ENCODE results near the gene ARHGAP44. TPM values are rescaled to one million over a fixed set of nuclear protein-coding genes. Genes with fewer than 3 reads are reported as not detected.

ARHGAP44 gene
- polyA plus RNA-seq (ENCODE audit: insufficient read length in 12 of 12), result 10 to 100 TPM in 1 of 12 donors, 1 to 10 TPM in 10, not detected in 1; 3.6 to 10.7 (median 5.1) TPM
- long read RNA-seq, donor 1, full-length matches to known transcripts, result 4 of 4 reads
- long read RNA-seq, donor 1, partial matches to known transcripts, result 0 of 4 reads
- long read RNA-seq, donor 1, other reads (novel, unspliced or antisense), result 0 of 4 reads
- long read RNA-seq, donor 2, result 0 reads
- long read RNA-seq, donor 3, full-length matches to known transcripts, result 1 of 1 reads
- long read RNA-seq, donor 3, partial matches to known transcripts, result 0 of 1 reads
- long read RNA-seq, donor 3, other reads (novel, unspliced or antisense), result 0 of 1 reads
- long read RNA-seq, donor 4, result 0 reads
- long read RNA-seq, donor 5, full-length matches to known transcripts, result 1 of 1 reads
- long read RNA-seq, donor 5, partial matches to known transcripts, result 0 of 1 reads
- long read RNA-seq, donor 5, other reads (novel, unspliced or antisense), result 0 of 1 reads
- long read RNA-seq, donor 6, full-length matches to known transcripts, result 1 of 1 reads
- long read RNA-seq, donor 6, partial matches to known transcripts, result 0 of 1 reads
- long read RNA-seq, donor 6, other reads (novel, unspliced or antisense), result 0 of 1 reads
- long read RNA-seq, donor 7, full-length matches to known transcripts, result 1 of 1 reads
- long read RNA-seq, donor 7, partial matches to known transcripts, result 0 of 1 reads
- long read RNA-seq, donor 7, other reads (novel, unspliced or antisense), result 0 of 1 reads
- long read RNA-seq, donor 8, full-length matches to known transcripts, result 1 of 1 reads
- long read RNA-seq, donor 8, partial matches to known transcripts, result 0 of 1 reads
- long read RNA-seq, donor 8, other reads (novel, unspliced or antisense), result 0 of 1 reads
- long read RNA-seq, donor 9, full-length matches to known transcripts, result 2 of 2 reads
- long read RNA-seq, donor 9, partial matches to known transcripts, result 0 of 2 reads
- long read RNA-seq, donor 9, other reads (novel, unspliced or antisense), result 0 of 2 reads
- long read RNA-seq, donor 10, full-length matches to known transcripts, result 2 of 2 reads
- long read RNA-seq, donor 10, partial matches to known transcripts, result 0 of 2 reads
- long read RNA-seq, donor 10, other reads (novel, unspliced or antisense), result 0 of 2 reads
- long read RNA-seq, donor 11, partial matches to known transcripts, result 5 of 5 reads
- long read RNA-seq, donor 11, other reads (novel, unspliced or antisense), result 0 of 5 reads

DNA sequence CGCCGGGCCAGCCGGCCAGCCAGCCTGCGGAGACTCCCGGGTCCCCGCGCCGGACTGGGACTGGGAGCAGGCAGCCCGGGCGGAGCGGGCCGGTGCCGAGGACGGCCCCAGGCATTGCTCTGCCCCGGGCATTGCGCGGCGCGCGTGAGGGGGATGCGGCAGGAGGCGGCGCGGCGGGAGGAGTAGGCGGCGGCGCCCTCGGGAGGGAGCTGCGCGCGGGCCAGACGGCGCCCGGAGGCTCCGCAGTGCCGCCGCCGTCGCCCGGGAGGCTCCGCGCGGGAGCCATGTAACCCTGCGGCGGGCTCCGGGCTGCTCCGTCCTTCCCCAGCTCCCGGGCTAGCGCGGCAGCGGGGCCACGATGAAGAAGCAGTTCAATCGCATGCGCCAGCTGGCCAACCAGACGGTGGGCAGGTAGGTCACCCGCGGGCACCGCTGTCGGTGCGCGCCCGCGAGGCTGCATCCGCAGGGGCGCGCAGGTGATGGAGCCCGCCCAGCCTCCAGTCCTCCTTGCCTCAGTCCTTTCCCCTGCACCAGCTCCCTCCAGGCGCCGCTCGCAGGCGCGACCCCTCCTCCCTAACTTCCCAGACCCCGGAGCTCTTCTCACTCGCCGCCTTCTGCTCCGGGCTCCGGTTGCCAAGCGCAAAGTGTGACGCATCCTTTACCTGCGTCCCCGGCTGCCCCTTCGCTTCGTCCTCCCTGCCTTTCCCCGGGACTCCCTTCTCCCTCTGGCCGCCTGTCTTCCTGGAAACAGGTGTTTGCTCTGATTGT lies at the start of gene ARHGAP44:
Gene ARHGAP44 (plus strand): TSS at position 18 of the 768 bp plus-strand sequence. CDS start 341 bp downstream, at position 359.
- DNase-seq, result peak; percentile 12

- DNase-seq, result no peak
These were observed 49.8 kb upstream of the ARHGAP44 start for GRCh38 chr17:12739500-12739899.

DNA sequence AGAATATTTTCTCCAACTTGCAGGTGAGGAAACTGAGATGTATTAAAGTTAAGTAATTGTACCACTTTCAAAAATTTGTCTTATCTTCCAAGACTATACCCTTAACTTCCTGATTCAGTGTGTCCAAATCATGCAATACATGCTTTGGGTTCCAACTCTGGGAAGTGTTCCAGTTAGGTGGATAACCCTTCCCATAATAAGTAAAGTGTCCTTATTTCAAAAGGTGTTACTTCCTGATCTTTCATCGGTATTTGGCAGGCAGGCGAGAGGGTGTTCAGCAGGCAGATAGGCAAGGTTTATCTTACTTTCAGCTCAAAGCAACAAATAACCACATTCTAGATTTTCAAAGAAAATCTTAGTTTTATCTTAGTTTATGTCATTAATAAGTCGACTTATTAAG lies 46.3 kb upstream of the ARHGAP44 start:
- DNase-seq, result no peak

DNA sequence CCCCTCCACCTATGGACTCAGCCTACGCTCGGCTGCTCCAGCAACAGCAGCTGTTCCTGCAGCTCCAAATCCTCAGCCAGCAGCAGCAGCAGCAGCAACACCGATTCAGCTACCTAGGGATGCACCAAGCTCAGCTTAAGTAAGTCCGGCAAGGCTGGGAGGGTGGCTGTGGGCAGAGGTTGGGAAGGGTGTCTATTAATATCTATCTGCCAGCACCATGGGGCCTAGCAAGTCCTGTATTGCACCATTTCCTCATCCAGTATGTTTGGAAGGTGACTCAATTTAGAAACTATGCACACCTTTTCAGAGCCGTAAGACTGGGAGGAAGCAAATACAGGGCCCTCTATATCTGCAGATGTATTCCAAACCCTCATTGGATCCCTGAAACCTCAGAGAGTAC lies 45.0 kb upstream of the ARHGAP44 start:
- no peak for DNase-seq

GRCh38 chr17:12744786-12745185 lies 44.5 kb upstream of the ARHGAP44 start:
- DNase-seq, result no peak

DNA sequence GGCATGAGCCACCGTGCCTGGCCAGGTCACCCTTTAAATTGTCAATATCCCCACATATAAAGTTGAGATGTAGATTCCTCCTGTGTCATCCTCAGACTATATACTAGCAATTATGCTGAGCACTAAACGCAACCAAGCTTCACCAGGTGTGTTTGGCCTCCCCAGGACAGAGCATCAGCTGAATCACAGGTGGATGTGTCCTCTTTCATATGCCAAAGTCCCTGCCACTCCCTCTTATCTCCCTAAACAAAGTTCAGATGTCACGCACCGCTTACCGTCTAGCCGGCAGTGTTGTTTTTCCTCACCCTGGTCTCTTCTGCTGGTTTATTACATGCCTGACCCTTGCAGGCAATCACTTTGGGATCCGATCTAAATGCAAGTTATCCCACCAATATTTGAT lies 43.8 kb upstream of the ARHGAP44 start:
- no peak for DNase-seq

GRCh38 chr17:12756786-12757185 lies 32.5 kb upstream of the ARHGAP44 start:
- DNase-seq, result no peak

- no peak for DNase-seq
These were observed 30.2 kb upstream of the ARHGAP44 start for GRCh38 chr17:12759090-12759489.

GRCh38 chr17:12765548-12765947 lies 23.8 kb upstream of the ARHGAP44 start:
- no peak for DNase-seq

DNA sequence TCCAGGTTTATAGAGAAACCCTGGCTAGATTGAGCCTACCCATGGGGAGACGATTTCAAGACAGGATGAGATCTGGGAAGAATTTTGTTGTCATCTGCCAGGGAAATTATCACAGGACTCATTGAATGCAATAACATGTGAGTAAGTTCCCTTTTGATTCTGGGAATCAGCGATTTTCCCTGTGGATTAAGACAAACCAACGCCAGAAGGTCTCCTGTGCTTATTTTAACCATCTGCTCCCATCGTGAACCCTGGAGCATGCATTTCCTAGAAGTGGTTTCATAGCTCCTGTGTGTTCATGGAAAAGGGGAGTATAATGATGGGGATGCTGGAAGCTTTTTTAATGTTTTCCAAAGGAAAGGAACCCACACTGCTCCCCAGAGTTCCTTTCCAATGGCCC lies 21.0 kb upstream of the ARHGAP44 start:
- no peak for DNase-seq

- no peak for DNase-seq
These were observed 19.3 kb upstream of the ARHGAP44 start for GRCh38 chr17:12769981-12770380.

GRCh38 chr17:12773153-12773552 lies 16.1 kb upstream of the ARHGAP44 start:
- no peak for DNase-seq

- peak; percentile 54 for DNase-seq
These were observed 220 bp upstream of the ARHGAP44 start for GRCh38 chr17:12789075-12789480.

- no peak for DNase-seq
These were observed 1.2 kb downstream of the ARHGAP44 start for GRCh38 chr17:12790249-12791106.

GRCh38 chr17:12794919-12795532 lies 5.7 kb downstream of the ARHGAP44 start:
- no peak for DNase-seq

DNA sequence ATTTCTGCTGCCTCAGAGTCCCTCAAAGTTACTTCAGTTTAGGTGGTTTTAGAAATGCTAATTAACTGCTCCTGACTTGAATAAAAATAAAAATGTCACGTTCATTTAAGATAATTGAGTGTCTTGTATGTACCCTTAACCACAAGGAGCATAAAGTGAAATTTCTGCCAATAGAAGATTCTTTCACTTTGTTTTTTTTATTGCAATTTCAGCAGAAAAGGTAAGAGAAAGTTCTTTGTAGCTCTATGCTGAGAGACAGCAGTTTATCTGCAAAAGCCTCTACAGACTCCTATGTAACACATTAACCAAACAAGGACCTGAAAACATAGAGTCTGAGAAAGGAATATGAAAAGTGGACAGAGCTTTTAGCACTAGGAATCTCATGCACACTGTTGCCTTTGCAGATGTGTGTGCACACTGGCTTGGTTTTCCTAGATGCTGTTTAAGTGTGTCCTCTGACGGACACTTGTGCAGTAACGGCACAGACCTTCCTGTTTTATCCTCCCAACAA lies 11.6 kb downstream of the ARHGAP44 start:
- no peak for DNase-seq

DNA sequence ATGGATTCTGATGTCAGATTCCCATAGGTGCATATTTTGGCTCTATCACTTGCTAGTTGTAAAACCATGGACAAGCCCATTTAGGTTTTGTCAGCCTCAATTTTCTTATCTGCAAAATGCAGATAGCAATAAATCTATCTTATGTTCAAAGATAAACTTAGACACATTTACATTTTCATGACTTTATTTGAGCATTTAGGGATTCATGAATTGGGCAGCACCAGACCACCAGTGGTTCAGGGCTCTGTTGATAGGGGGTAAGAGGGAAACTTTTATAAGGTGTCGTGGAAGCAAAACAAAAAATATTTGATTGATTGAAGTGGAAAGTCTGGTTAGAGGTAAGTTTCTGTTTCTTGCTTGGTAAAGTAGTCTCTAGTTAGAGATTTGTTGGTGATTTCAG lies 17.3 kb downstream of the ARHGAP44 start:
- no peak for DNase-seq

DNA sequence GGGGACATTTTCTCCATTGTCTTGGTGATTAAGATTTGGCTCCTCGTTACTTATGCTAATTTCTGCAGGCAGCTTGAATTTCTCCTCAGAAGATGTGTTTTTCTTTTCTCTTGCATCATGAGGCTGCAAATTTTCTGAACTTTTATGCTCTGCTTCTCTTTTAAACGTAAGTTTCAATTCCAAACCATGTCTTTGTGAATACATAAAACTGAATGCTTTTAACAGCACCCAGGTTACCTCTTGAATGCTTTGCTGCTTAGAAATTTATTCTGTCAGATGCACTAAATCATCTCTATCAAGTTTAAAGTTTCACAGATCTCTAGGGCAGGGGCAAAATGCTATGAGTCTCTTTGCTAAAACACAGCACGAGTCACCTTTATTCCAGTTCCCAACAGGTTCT lies 19.4 kb downstream of the ARHGAP44 start:
- no peak for DNase-seq

DNA sequence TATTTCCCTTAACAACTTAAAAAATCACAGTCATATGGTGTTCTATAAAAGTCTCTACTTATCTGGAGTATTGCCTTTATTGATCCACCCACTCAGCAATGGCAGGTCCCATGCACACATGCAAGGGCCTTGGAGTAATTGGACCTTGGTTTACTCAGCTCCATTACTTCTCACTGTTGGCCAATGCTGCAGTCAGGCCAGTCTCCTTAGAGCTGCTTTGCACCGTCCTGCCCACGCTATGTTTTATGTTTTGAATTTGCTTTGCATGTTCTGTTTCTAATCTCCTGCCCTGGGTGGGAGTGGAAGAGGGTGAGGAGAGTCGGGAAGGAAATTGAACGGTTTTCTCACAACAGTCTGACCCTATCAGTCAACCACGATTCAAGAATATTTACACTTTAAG lies 23.6 kb downstream of the ARHGAP44 start:
- DNase-seq, result no peak

GRCh38 chr17:12813664-12814063 lies 24.4 kb downstream of the ARHGAP44 start:
- DNase-seq, result no peak

Data from muscle of arm (tissue), 14 donors.